Activated T-helper 2 cell treated with anti-CD3 and anti-CD28 coated beads, Interferon-gamma antibody, Interleukin-2, Interleukin-4, amounts not matched to agents 10 μg/mL and 5 μg/mL and 100 μg/mL, durations not matched to agents 14 hours and 24 hours and 36 hours (primary cell): ENCODE data around the gene BMP5. TPM values are rescaled to one million over a fixed set of nuclear protein-coding genes. Genes with fewer than 3 reads are reported as not detected.

Experiments
- DNase-seq: peaks from one replicate; pipeline ENCODE4 v3.0.0; 2021; ENCODE audit warnings: low spot score
- H3K27ac Mint-ChIP-seq: one replicate; pipeline ENCODE4 v1.8.0; 2021; ENCODE audit warnings: mixed read lengths
- H3K27me3 Mint-ChIP-seq: one replicate; pipeline ENCODE4 v1.8.0; 2021; ENCODE audit warnings: low read depth, mixed read lengths
- H3K36me3 Mint-ChIP-seq: one replicate; pipeline ENCODE4 v1.8.0; 2021; ENCODE audit warnings: low read depth, mixed read lengths
- H3K4me1 Mint-ChIP-seq: one replicate; pipeline ENCODE4 v1.8.0; 2021; ENCODE audit warnings: low read depth, mixed read lengths
- H3K4me3 Mint-ChIP-seq: one replicate; pipeline ENCODE4 v1.8.0; 2021; ENCODE audit warnings: low read depth, mild to moderate bottlenecking, moderate library complexity, mixed read lengths
- H3K9me3 Mint-ChIP-seq: one replicate; pipeline ENCODE4 v1.8.0; 2021; ENCODE audit warnings: mixed read lengths
- intact Hi-C: fragments of 100-400 bp; cut with micrococcal nuclease; formaldehyde crosslinking; loops from one replicate; pipeline ENCODE4 v1.15.1; 2023
- total RNA-seq: library from RNA; stranded (reverse); gene quantifications from 2 replicates; pipeline ENCODE4 v1.2.3, GENCODE V29; 2022

The BMP5 gene
- total RNA-seq, 1 donor from 2014 or later: not detected

- no peaks in the 10 kb centered on the region for H3K36me3 Mint-ChIP-seq
- H3K27ac Mint-ChIP-seq: no peak overlapping the region
- H3K9me3 Mint-ChIP-seq: peaks cover 7% of the 10 kb centered on the region
- H3K4me1 Mint-ChIP-seq: no peaks in the 10 kb centered on the region
- no peak overlapping the region for H3K4me3 Mint-ChIP-seq
- intact Hi-C loops: no loop called here
- no peak for DNase-seq
- no peaks in the 10 kb centered on the region for H3K27me3 Mint-ChIP-seq
Observed at GRCh38 chr6:55895972-55896730, 20.8 kb upstream of the BMP5 start.

GRCh38 chr6:55892749-55893357, 17.5 kb upstream of the BMP5 start:
- Mint-ChIP-seq H3K4me1 (no peaks in the 10 kb centered on the region), H3K36me3 (no peaks in the 10 kb centered on the region), H3K4me3 (no peak overlapping the region), H3K27me3 (no peaks in the 10 kb centered on the region), H3K27ac (no peak overlapping the region), H3K9me3 (peaks cover 7% of the 10 kb centered on the region)
- intact Hi-C loops: no loop called here
- DNase-seq: no peak

GRCh38 chr6:55888917-55889316, 13.5 kb upstream of the BMP5 start:
- Mint-ChIP-seq H3K9me3 (peaks cover 3% of the 10 kb centered on the region), H3K4me3 (no peak overlapping the region), H3K27ac (no peak overlapping the region), H3K4me1 (no peaks in the 10 kb centered on the region), H3K36me3 (no peaks in the 10 kb centered on the region), H3K27me3 (no peaks in the 10 kb centered on the region)
- DNase-seq: no peak
- intact Hi-C loops: loop anchor here (5.0 to 10.0 kb wide), 2 partner anchors 272 to 444 kb away; no protein-coding TSS in a partner anchor

GRCh38 chr6:55886185-55886836, 10.9 kb upstream of the BMP5 start:
- DNase-seq: no peak
- Mint-ChIP-seq H3K27me3 (no peaks in the 10 kb centered on the region), H3K9me3 (no peaks in the 10 kb centered on the region), H3K36me3 (no peaks in the 10 kb centered on the region), H3K27ac (no peak overlapping the region), H3K4me1 (no peaks in the 10 kb centered on the region), H3K4me3 (no peak overlapping the region)
- intact Hi-C loops: loop anchor here (5.0 to 10.0 kb wide), 2 partner anchors 269 to 442 kb away; no protein-coding TSS in a partner anchor

GRCh38 chr6:55882718-55883569, 7.6 kb upstream of the BMP5 start:
- Mint-ChIP-seq H3K4me3 (no peak overlapping the region), H3K27me3 (no peaks in the 10 kb centered on the region), H3K27ac (no peak overlapping the region), H3K9me3 (no peaks in the 10 kb centered on the region), H3K4me1 (no peaks in the 10 kb centered on the region), H3K36me3 (no peaks in the 10 kb centered on the region)
- intact Hi-C loops: loop anchor here (10.0 kb wide), 1 partner anchor 438 kb away; no protein-coding TSS in a partner anchor
- DNase-seq: no peak

GRCh38 chr6:55877283-55877682, 1.9 kb upstream of the BMP5 start:
- Mint-ChIP-seq H3K4me1 (no peaks in the 10 kb centered on the region), H3K36me3 (no peaks in the 10 kb centered on the region), H3K27me3 (no peaks in the 10 kb centered on the region), H3K4me3 (no peak overlapping the region), H3K27ac (no peak overlapping the region), H3K9me3 (no peaks in the 10 kb centered on the region)
- DNase-seq: no peak
- intact Hi-C loops: no loop called here

GRCh38 chr6:55874316-55874715, 1.1 kb downstream of the BMP5 start:
- Mint-ChIP-seq H3K27me3 (no peaks in the 10 kb centered on the region), H3K36me3 (no peaks in the 10 kb centered on the region), H3K9me3 (no peaks in the 10 kb centered on the region), H3K4me1 (no peaks in the 10 kb centered on the region), H3K4me3 (no peak overlapping the region), H3K27ac (no peak overlapping the region)
- no peak for DNase-seq
- intact Hi-C loops: no loop called here

- Mint-ChIP-seq H3K27ac (no peak overlapping the region), H3K4me1 (peaks cover 3% of the 10 kb centered on the region), H3K27me3 (no peaks in the 10 kb centered on the region), H3K4me3 (no peak overlapping the region), H3K36me3 (no peaks in the 10 kb centered on the region), H3K9me3 (no peaks in the 10 kb centered on the region)
- intact Hi-C loops: no loop called here
- DNase-seq: no peak
Observed at GRCh38 chr6:55872866-55873265, 2.5 kb downstream of the BMP5 start.

- Mint-ChIP-seq H3K27me3 (no peaks in the 10 kb centered on the region), H3K36me3 (no peaks in the 10 kb centered on the region), H3K4me3 (no peak overlapping the region), H3K4me1 (peaks cover 3% of the 10 kb centered on the region), H3K27ac (no peak overlapping the region), H3K9me3 (no peaks in the 10 kb centered on the region)
- intact Hi-C loops: no loop called here
- DNase-seq: no peak
Observed at GRCh38 chr6:55870181-55870813, 5.1 kb downstream of the BMP5 start.

- H3K36me3 Mint-ChIP-seq: no peaks in the 10 kb centered on the region
- no peak for DNase-seq
- intact Hi-C loops: no loop called here
- H3K27me3 Mint-ChIP-seq: no peaks in the 10 kb centered on the region
- no peak overlapping the region for H3K4me3 Mint-ChIP-seq
- peaks cover 3% of the 10 kb centered on the region for H3K4me1 Mint-ChIP-seq
- no peaks in the 10 kb centered on the region for H3K9me3 Mint-ChIP-seq
- no peak overlapping the region for H3K27ac Mint-ChIP-seq
Observed at GRCh38 chr6:55869674-55870073, 5.7 kb downstream of the BMP5 start.

GRCh38 chr6:55868771-55869479, 6.5 kb downstream of the BMP5 start:
- H3K4me1 Mint-ChIP-seq: peaks cover 3% of the 10 kb centered on the region
- H3K9me3 Mint-ChIP-seq: no peaks in the 10 kb centered on the region
- no peaks in the 10 kb centered on the region for H3K36me3 Mint-ChIP-seq
- no peaks in the 10 kb centered on the region for H3K27me3 Mint-ChIP-seq
- intact Hi-C loops: no loop called here
- H3K4me3 Mint-ChIP-seq: no peak overlapping the region
- H3K27ac Mint-ChIP-seq: no peak overlapping the region
- no peak for DNase-seq

GRCh38 chr6:55868176-55868575, 7.2 kb downstream of the BMP5 start:
- Mint-ChIP-seq H3K4me1 (peaks cover 3% of the 10 kb centered on the region), H3K4me3 (no peak overlapping the region), H3K27ac (no peak overlapping the region), H3K9me3 (no peaks in the 10 kb centered on the region), H3K27me3 (no peaks in the 10 kb centered on the region), H3K36me3 (no peaks in the 10 kb centered on the region)
- intact Hi-C loops: no loop called here
- DNase-seq: no peak
